Peyer's patch (tissue), 4 donors: ENCODE results near the gene HOXB5. TPM values are rescaled to one million over a fixed set of nuclear protein-coding genes. Genes with fewer than 3 reads are reported as not detected.
A peak's percentile ranks its signal among the peaks of the same experiment; 100 is the strongest.

Source experiments
- DNase-seq, 3 donors: peaks; one replicate each; pipeline ENCODE4 v3.0.0-alpha.2; 2017 to 2019
- H3K27ac ChIP-seq, 4 donors: fragments of 200-600 bp; sonication (generic); one replicate each; pipeline ENCODE4 v1.5.1; 2016 to 2019
- H3K27me3 ChIP-seq, 2 donors: fragments of 200-600 bp; sonication (generic); one replicate each; pipeline ENCODE4 v1.5.1; 2019
- H3K36me3 ChIP-seq, 3 donors: fragments of 200-600 bp; sonication (generic); one replicate each; pipeline ENCODE4 v1.5.1; 2016 to 2019
- H3K4me1 ChIP-seq, 4 donors: fragments of 200-600 bp; sonication (generic); one replicate each; pipeline ENCODE4 v1.5.1; 2016 to 2019
- H3K4me3 ChIP-seq, 4 donors: fragments of 200-600 bp; sonication (generic); 1 replicate in 3 of 4; 2 replicates in 1 of 4; pipeline ENCODE4 v1.5.1; 2016 to 2019; ENCODE audit warnings: mild to moderate bottlenecking in 1 of 4
- H3K9me3 ChIP-seq, 4 donors: fragments of 200-600 bp; sonication (generic); one replicate each; pipeline ENCODE4 v1.5.1; 2016 to 2019; ENCODE audit warnings: mild to moderate bottlenecking in 1 of 4
- CTCF ChIP-seq, 6 experiments: fragments of 450-650 bp in 4 of 6; fragments of 200-600 bp in 2 of 6; sonication (generic) in 1 of 6; IDR thresholded peaks; one replicate each; pipeline ENCODE4 v1.5.1; 2017 to 2019; ENCODE audit warnings: antibody characterized with exemption in 6 of 6, mild to moderate bottlenecking in 3 of 6, moderate library complexity in 1 of 6
- POLR2A ChIP-seq, 2 donors: fragments of 450-650 bp; IDR thresholded peaks; one replicate each; pipeline ENCODE4 v1.5.1; 2017; ENCODE audit warnings: antibody characterized with exemption in 2 of 2, mild to moderate bottlenecking in 2 of 2, moderate library complexity in 2 of 2
- total RNA-seq, 4 donors: library from RNA; depleted of rRNA; stranded (reverse); fragments of >200 nt; gene quantifications; one replicate each; pipeline ENCODE4 v1.1.0, GENCODE V29; 2016

The HOXB5 gene
- total RNA-seq, 4 donors from 2014 or later, result 7.7 to 22.5 (median 15.0) TPM

- Histone ChIP-seq H3K4me3 (peak overlapping the region in 2 of 4 donors; percentile 13 to 15), H3K4me1 (peaks cover under 1 to 64% (median 9%) of the 10 kb centered on the region in 4 donors), H3K27ac (peak overlapping the region in 3 of 4 donors; percentile 66 to 79 (median 70)), H3K9me3 (no peaks in the 10 kb centered on the region), H3K36me3 (no peaks in the 10 kb centered on the region), H3K27me3 (peaks cover 0 to 23% of the 10 kb centered on the region in 2 donors)
- TF ChIP-seq CTCF (IDR thresholded peaks at IDR 0.05) (no peak), POLR2A (IDR thresholded peaks at IDR 0.05) (peak in 1 of 2 donors; percentile 50)
- peak in 2 of 3 donors; percentile 65 to 67 for DNase-seq
Observed at GRCh38 chr17:48630925-48631692, 37.5 kb upstream of the HOXB5 start.

- H3K27ac ChIP-seq, result peak overlapping the region in 2 of 4 donors; percentile 66 to 79
- no peak for DNase-seq
- no peaks in the 10 kb centered on the region for H3K36me3 ChIP-seq
- peaks cover 6 to 66% (median 9%) of the 10 kb centered on the region in 4 donors for H3K4me1 ChIP-seq
- H3K27me3 ChIP-seq, result peaks cover 0 to 25% of the 10 kb centered on the region in 2 donors
- H3K4me3 ChIP-seq, result no peak overlapping the region
- TF ChIP-seq POLR2A (IDR thresholded peaks at IDR 0.05) (no peak), CTCF (IDR thresholded peaks at IDR 0.05) (no peak)
- no peaks in the 10 kb centered on the region for H3K9me3 ChIP-seq
Observed at GRCh38 chr17:48630009-48630924, 36.7 kb upstream of the HOXB5 start.

GRCh38 chr17:48629411-48629759 lies 35.8 kb upstream of the HOXB5 start:
- peaks cover 9 to 66% (median 13%) of the 10 kb centered on the region in 4 donors for H3K4me1 ChIP-seq
- no peaks in the 10 kb centered on the region for H3K9me3 ChIP-seq
- peaks cover 0 to 33% of the 10 kb centered on the region in 2 donors for H3K27me3 ChIP-seq
- no peak for DNase-seq
- no peak for TF ChIP-seq POLR2A (IDR thresholded peaks at IDR 0.05)
- TF ChIP-seq CTCF (IDR thresholded peaks at IDR 0.05), result no peak
- no peak overlapping the region for H3K4me3 ChIP-seq
- no peaks in the 10 kb centered on the region for H3K36me3 ChIP-seq
- H3K27ac ChIP-seq, result peak overlapping the region in 2 of 4 donors; percentile 48 to 63

- no peaks in the 10 kb centered on the region for H3K9me3 ChIP-seq
- no peaks in the 10 kb centered on the region for H3K36me3 ChIP-seq
- peaks cover 9 to 65% (median 11%) of the 10 kb centered on the region in 4 donors for H3K4me1 ChIP-seq
- no peak for DNase-seq
- peak overlapping the region in 3 of 4 donors; percentile 58 to 82 (median 63) for H3K27ac ChIP-seq
- TF ChIP-seq POLR2A (IDR thresholded peaks at IDR 0.05), result no peak
- no peak for TF ChIP-seq CTCF (IDR thresholded peaks at IDR 0.05)
- peak overlapping the region in 1 of 4 donors; percentile 8 for H3K4me3 ChIP-seq
- peaks cover 0 to 33% of the 10 kb centered on the region in 2 donors for H3K27me3 ChIP-seq
Observed at GRCh38 chr17:48628649-48629410, 35.3 kb upstream of the HOXB5 start.
